ENCODE measurements around the gene VSTM2B. TPM values are rescaled to one million over a fixed set of nuclear protein-coding genes. Genes with fewer than 3 reads are reported as not detected.
"Not testable (repeated sequence)": the region's sequence is repeated elsewhere in the genome, so short reads cannot be mapped to it uniquely, and the experiment has no call there.

VSTM2B gene
- total RNA-seq, 1 donor from 2014 or later, result not detected

DNA sequence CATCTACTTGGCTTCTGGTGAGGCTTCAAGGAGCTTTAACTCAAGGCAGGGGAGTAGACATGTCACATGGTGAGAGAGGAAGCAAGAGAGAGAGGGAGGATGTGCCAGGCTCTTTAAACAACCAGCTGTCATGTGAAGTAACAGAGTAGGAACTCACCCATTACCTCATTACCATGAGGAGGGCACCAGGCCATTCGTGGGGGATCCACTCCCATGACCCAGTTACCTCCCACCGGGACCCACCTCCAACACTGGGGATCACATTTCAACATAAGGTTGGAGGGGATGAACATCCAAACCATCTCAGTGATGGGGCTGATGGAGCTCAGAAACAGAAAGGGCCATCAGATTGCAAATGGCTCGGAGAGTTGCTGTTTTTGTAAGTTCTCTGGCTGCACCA, 12.9 kb downstream of the VSTM2B start:
- DNase-seq, result no peak
- ATAC-seq (ENCODE audit: poor library complexity), result no peak

DNA sequence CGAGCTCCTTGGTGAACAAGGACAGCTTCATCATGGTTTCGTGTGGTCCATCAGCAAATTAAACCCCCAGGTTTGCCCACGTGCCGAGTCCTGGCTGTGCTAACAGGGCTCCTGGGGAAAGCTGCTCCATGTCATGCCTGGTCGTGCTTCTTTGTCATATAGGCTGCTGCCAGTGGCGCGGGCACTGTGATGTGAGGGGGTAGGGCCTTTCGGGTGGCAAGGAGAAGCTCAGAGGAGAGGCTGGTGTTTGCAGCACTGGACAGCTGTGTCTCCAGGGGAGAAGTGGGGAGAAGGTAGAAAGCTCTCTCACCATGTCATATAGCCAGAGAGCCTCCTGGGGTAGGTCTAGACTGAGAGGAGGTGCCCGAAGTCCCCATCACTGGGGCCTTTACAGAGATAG, 13.3 kb downstream of the VSTM2B start:
- DNase-seq (no peak), ATAC-seq (ENCODE audit: poor library complexity) (no peak)
- intact Hi-C loops (cut with DNase I), result no loop called here

More for the DNA sequence above, 12.9 kb downstream of the VSTM2B start:
- intact Hi-C loops (cut with DNase I), result no loop called here

DNA sequence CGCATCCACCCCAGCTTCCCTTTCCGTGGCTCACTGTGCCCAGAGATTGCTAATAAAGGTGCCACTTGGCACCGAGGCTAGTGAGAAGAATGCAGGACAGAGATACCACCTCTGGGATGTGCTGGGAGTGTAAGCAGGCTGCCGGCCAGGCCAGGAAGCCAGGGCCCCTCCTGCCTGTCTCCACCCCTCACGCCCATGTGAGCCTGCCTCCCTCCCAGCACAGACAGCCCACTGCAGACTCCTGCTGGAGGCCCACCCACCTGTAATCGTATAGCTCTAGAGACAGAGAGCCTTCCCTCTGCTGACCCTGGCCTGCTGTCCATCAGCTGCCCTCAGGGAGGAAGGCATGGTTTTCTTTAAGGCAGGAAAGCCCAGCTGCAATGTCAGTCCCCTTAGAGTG, 13.9 kb downstream of the VSTM2B start:
- intact Hi-C loops (cut with DNase I), result no loop called here
- DNase-seq (no peak), ATAC-seq (ENCODE audit: poor library complexity) (no peak)

DNA sequence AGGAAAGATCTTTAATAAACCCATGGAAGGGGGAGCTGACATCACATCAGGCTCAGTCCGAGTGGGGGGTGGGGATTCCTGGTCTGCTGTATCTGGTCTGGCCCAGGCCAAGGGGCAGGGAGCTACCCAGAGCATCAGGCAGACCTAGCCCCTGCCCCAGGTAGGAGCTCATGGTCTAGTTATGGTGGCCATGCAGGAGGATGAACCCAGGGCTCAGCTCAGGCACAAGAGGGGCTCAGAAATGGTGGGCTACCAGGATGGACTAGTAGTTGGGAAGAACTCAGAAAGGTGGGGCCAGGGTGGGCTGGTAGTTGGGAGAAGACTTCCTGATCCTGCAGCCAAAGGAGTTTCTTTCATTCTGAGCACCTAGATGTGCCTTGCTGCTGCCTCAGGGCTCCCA, 14.3 kb downstream of the VSTM2B start:
- intact Hi-C loops (cut with DNase I), result no loop called here
- ATAC-seq (ENCODE audit: poor library complexity) (no peak), DNase-seq (no peak)

DNA sequence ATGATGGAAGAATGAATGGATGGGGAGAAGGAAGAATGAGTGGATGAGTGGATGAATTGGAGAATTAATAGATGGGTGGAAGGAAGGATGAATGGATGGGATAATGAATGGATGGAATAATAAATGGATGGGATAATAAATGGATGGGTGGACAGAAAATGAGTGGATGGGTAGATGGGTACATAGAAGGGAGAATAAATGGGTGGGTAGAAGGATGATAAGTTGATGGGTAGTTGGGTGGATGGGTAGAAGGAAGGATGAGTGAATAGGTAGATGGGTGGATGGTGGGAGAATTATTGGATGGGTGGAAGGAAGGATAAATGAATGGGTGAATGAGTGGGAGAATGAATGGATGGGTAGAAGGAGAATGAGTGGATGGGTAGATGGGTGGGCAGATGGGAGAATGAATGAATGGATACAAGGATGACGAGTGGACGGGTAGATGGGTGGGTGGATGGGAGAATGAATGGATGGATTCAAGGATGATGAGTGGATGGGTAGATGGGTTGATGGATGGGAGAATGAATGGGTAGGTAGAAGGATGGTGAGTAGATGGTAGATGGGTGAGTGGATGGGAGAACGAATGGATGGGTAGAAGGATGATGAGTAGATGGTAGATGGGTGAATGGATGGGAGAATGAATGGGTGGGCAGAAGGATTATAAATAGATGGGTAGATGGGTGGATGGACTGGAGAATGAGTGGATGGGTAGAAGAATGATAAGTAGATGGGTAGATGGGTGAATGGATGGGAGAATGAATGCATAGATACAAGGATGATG, 15.9 kb downstream of the VSTM2B start:
- ATAC-seq (ENCODE audit: poor library complexity) (no peak), DNase-seq (no peak)
- intact Hi-C loops (cut with DNase I), result no loop called here

DNA sequence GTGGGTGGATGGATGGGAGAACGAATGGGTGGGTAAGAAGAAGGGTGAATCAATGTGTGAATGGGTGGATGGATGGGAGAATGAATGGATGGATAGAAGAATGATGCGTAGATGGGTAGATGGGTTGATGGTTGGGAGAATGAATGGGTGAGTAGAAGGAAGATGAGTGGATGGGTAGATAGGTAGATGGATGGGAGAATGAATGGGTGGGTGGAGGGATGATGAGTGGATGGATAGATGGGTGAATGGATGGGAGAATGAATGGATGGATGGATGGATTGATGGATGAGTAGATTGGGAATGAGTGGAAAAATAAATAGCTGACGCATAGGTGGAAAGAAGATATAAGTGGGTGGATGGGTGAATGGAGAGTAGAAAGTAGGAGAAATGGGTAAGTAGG, 16.5 kb downstream of the VSTM2B start:
- ATAC-seq (ENCODE audit: poor library complexity) (no peak), DNase-seq (no peak)
- intact Hi-C loops (cut with DNase I), result no loop called here

DNA sequence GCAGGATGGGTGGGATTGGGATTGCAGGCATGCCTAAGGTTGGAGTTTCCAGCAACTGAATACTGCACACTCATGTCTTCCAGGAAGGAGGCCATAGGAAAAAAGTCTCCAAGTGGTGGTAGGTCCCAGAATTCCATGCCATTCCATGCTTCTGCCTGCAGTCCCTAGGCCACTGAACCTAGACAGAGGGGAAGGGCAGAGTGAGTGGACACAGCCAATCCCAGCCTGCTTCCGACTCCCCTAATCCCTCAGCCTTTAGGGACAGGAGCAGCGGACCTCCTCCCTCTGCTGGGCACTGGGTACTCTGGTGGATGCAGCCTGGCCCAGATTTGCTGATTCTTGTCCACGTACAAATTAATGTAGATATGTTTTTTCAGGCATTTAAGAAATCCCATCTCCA, 17.0 kb downstream of the VSTM2B start:
- no peak for ATAC-seq (ENCODE audit: poor library complexity)
- intact Hi-C loops (cut with DNase I), result no loop called here

DNA sequence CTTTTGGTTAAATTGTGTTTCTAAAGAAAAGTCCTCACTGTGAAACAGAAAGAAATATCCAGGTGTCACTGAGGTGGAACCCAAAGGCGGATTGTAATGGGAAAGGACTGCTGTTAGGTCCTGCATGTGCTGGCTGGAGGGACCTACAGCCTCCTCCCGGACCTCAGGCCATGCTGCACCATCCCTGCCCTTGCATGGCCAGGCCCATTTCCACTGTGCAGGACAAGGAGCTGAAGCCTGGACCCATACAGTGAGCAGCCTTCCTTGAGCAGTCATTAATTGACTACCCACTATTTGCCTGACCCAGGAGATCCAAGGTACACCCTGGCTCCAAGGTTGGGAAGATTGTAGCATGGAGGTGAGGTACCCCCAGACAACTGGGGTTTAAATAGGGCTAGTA, 17.6 kb downstream of the VSTM2B start:
- intact Hi-C loops (cut with DNase I), result no loop called here
- DNase-seq (no peak), ATAC-seq (ENCODE audit: poor library complexity) (no peak)

More for the DNA sequence above, 17.0 kb downstream of the VSTM2B start:
- DNase-seq, result no peak

DNA sequence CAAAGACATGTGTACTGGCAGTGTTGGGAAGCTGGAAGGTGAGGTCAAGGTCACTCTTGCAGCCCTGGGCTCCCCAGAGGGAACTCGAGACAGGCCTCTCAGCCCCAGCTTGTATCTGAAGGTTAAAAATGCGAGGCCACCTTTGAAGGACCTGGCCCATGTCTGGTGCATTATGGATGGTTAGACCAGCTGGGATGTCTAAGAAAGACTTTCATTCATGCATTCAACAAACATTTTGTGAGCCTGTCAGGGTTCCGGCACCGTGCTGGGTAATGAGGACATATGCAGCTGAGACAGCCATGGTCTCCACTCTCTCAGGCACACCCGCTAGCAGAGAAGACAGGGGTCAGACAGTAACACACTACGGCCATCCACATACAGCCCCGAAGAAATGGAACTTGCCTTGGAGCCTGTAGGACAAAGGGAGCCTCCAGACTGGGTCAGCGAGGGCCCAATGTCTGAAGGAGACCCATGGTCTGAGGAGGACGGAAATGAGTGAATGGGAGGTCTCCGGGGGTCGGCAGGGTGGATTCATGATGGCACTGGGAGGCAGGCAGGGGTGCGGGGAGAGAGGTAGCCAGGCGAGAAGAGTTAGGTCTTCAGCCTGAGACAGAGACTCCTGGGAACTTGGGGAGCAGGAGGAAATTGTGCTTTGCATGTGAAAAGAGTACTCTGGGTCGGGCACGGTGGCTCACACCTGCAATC, 19.0 kb downstream of the VSTM2B start:
- ATAC-seq (ENCODE audit: poor library complexity) (no peak), DNase-seq (no peak)
- intact Hi-C loops (cut with DNase I), result no loop called here

DNA sequence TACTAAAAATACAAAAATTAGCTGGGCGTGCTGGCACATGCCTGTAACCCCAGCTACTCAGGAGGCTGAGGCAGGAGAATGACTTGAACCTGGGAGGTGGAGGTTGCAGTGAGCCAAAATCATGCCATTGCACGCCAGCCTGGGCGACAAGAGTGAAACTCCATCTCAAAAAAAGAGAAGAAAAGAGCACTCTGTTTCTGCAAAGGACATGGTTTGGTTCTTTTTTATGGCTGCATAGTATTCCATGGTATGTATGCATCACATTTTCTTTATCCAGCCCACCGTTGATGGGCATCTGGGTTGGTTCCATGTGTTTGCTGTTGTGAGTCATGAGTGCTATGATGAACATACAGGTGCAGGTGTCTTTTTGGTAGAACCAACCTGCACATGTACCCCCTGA, 19.7 kb downstream of the VSTM2B start:
- DNase-seq; intact Hi-C loops (cut with DNase I); ATAC-seq (ENCODE audit: poor library complexity): not testable (repeated sequence)

DNA sequence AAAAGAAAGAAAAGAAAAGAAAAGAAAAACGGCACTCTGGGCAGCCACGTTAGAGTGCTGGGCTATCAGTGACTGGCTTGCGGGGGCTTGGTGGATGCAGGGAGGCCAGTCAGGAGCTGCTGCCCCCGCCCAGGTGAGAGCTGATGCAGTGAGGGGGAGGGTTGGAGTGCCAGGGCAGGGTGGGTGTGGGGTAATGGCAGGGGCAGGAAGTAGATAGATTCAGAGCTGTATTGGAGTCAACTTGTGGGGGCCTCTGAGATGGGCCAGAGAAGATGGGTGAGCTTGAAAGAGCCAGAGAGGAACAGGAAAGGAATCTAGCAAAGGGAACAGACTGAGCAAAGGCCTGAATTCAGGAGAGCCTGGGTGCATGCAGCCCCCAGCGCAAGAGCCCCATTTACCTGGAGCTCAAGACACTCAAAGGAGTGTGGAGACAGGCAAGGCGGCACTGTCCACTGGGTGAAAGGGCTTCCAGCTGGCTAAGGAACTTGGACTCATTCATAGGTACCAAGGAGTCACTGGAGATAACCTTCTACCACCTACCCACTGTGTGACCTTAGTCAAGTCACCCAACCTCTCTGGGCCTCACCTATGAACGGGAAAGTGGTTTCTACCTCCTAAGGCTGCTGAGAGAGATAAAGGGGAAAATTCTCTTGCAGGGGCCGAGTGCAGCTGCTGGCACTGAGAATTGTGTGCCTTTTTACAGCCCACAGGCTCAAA, 20.2 kb downstream of the VSTM2B start:
- DNase-seq, result no peak
- no peak for ATAC-seq (ENCODE audit: poor library complexity)
- intact Hi-C loops (cut with DNase I), result no loop called here

DNA sequence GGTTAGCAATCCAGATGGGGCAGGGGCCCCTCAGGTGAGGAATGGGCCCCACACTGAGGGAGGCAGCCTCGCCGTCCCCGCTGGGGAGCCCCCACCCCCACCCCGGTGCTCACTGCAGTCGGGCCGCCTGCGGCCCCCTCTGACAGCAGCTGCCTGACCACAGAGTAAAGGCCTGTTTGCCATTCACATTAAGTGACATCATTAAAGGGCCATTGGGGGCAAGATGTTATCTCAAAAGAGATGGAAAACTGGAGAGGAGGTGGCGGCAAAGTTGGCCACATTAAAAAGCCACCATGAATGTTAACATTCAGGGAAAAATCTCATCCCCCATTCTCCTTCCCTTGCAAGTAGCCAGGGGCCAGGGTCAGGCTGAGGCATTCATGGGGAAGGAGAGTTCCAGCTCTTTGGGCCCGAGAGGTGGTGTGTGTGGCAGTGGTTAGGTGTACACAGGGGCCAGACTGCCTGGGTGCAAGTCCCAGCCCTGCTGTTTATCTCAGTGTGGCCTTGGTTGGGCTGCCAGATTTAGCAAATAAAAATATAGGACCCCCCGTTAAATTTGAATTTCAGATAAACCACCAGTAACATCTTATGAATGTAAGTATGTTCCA, 20.9 kb downstream of the VSTM2B start:
- no peak for ATAC-seq (ENCODE audit: poor library complexity)
- intact Hi-C loops (cut with DNase I), result no loop called here
- no peak for DNase-seq

DNA sequence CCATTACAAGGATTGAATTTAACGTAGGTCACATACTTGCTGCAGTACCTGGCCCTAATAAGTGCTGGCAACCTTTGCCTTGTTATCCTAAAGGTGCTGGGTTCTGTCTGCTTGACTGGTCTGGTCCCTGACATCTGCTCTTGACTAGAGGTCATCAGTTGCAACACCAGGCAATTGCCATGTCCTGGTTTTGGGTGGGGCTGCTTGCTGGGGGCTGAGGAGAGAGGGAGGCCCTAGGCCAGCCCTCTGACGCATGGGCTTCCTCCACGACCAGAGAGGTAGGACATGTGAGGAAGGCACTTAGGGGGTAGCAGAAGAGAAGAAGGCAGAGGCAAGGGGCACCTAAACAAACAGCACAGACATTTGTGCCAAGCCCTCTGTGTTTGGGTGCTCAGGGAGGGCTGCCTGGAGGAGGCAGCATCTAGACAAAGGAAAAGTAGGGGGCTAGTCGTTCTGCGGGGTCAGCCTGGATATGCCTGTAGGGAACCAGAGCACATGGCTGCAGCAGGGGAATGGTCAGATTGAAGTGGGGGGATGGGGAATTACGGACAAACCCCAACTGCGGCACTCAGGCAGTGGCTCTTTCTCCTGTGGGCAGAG, 21.7 kb downstream of the VSTM2B start:
- intact Hi-C loops (cut with DNase I), result no loop called here
- no peak for DNase-seq
- no peak for ATAC-seq (ENCODE audit: poor library complexity)

DNA sequence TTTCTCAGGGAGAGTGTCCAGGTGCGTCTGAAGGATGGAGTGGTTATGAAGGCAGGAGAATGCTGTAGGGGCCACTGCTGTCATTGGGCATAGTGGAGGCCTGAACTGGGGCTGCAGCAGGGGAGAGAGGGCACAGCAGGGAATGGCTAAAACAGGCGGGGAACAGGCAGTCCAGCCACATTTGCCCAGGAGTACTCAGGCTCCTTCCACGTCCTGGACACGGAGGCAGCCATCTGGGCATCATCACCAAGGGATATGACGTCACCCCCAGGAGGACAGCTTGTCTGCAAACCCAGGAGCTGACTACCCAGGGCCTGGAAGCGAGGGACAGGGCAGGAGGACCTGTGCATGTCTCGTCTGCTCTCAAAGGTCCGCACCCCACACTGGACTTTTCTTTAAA, 22.2 kb downstream of the VSTM2B start:
- no peak for DNase-seq
- intact Hi-C loops (cut with DNase I), result no loop called here
- no peak for ATAC-seq (ENCODE audit: poor library complexity)

DNA sequence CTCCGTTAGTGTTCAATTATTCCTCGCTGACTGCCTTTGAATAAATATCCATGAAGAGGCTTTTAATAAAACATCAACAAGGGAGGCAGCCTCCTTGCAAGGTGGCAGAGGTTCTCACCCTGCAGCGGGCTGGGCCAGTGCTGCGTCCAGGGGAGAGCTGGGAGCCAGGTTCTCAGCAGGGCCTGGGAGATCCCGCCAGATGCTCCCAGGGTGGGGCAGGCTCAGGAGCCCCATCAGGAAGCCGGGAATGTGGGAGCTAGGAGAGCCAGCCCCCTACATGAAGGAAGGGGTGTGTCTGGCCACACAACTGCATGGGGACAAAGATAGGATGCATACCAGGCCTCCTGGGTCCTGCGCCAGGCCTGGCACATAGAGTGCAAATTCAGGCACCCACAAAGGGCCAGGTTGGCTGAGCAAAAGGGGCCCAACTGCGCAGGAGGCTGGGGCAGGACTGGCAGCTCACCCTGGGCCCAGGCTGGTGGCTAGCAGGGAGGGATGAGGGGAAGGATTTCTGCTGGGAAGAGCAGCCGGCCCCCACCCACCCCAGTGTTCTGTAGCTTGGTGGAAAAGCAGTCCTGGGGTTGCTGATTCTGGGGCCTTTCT, 22.8 kb downstream of the VSTM2B start:
- no peak for DNase-seq

DNA sequence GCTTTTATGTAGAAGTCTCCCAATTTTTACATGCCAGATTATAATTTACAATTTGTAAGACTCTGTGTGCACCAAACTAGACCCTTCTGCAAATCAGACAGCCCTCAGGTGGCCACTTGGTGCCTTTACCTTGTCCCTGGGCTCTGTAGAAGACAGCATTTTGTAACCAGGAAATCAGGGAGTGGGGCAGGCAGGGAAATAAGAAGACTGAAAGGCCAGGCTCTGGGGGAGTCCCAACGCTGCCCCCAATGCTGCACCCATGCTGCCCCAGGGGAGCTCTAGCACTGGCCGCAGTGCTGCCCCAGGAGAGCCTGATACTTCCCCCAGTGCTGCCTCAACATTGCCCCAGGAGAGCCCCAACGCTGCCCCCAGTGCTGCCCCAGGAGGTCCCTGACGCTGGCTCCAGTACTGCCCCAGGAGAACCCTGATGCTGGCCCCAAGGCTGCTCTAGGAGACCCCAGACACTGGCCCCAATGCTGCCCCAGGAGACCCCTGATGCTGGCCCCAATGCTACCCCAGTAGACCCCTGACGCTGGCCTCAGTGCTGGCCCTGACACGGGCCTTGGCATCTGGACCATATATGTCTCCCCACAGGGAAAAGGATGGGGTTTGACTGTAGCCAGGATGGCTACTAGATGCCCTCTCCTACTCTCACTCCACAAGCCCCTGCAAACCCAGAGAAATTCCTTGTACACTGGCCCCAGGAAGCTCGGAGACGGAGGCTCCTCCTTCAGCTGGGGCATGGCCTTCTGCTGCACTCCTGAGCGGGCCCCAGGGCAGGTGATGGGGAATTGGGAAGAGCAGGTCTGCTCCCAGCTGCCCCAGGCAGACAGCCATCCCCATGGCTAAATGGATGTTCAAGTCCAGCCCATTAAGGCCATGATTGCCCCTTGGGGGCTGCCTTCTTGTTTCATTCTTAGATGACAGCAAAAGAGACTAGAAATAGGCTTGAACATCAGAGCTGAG, 23.6 kb downstream of the VSTM2B start:
- ATAC-seq (ENCODE audit: poor library complexity), result no peak
- no peak for DNase-seq
- intact Hi-C loops (cut with DNase I), result no loop called here

More for the DNA sequence above, 22.8 kb downstream of the VSTM2B start:
- intact Hi-C loops (cut with DNase I), result no loop called here
- no peak for ATAC-seq (ENCODE audit: poor library complexity)

DNA sequence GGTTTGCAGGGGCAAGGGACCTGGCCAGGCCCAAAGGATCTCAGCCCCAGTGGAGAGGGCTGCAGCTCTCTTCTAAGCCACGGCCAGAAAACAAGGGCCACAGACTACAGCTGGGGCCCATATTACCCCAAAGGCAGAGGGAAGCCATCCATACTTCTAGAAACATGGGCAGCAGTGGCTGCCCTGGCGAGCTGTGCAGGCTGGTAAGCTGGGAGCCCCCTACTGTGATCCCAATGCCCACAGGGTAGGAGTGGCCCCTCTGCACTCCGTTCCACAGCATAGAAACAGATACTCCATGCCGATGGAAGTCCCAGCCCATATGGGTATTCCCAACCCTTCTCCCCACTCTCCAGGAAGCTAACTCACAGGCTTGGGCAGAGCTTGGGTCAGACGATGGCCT, 25.1 kb downstream of the VSTM2B start:
- ATAC-seq (ENCODE audit: poor library complexity), result no peak
- no peak for DNase-seq
- intact Hi-C loops (cut with DNase I), result no loop called here

DNA sequence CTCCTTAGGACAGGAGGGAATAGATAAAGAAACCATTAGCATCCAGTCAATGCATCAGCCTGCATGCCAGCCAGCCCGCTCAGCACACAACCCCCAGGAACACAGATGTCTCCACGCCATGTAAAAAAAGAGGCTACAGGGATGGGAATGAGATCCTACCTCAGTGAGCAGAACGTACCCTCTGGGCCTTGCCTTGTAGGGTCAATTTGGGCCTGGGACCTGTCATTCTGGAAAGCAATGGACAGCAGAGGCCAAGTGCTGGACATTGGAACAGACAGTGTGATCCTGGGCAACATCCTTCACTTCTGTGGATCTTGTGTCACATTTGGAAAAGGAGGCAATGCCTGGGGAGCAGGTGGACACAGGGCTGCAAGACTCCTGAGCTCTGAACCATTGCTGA, 26.0 kb downstream of the VSTM2B start:
- no peak for DNase-seq
- no peak for ATAC-seq (ENCODE audit: poor library complexity)
- intact Hi-C loops (cut with DNase I), result no loop called here
